ENCODE results near the gene TAL1.

The TAL1 gene

GRCh38 chr1:47191940-47192457 lies 40.0 kb downstream of the TAL1 start:
- DNase-seq (ENCODE audit: low spot score) = no peak

DNA sequence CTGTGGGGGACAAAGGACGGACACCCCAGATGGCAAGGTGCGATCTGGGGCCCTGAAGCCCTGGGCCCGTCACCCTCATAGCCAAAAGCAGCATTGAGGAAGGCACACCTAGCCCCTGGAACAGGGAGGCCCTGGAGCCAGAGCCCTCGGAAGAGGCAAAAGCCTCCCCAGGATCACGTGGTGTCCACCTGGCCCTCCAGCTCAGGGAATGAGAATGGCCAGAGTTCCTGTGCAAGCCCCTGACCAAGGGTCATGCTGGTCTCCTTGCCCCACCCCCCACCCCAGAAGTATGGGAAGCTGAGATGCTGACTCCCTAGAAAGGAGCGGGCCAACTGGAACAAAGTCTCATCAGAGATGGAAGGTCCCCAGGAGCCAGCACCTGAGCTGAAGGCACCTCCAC lies 41.2 kb downstream of the TAL1 start:
- H4K8ac ChIP-seq (ENCODE audit: low read depth, low read length) = no peak overlapping the region
- H2BK15ac ChIP-seq (ENCODE audit: low read length) = peak overlapping the region; percentile 20
- no peaks in the 10 kb centered on the region for H3K9me3 ChIP-seq (replicated peaks in 1 of 2; ENCODE audit: control insufficient read depth in 2 of 2, insufficient read depth in 1 of 2, low read depth in 1 of 2, low read length in 2 of 2)
- peaks cover 0 to 18% (median 0%) of the 10 kb centered on the region in 3 experiments for H3K27me3 ChIP-seq (ENCODE audit: control insufficient read depth in 3 of 3, insufficient read depth in 3 of 3, low read depth in 1 of 3, low read length in 3 of 3)
- H3K4me1 ChIP-seq (ENCODE audit: control insufficient read depth in 2 of 2, insufficient read depth in 1 of 2, low read depth in 1 of 2, low read length in 2 of 2) = peaks cover 6% of the 10 kb centered on the region in 2 donors
- no peak overlapping the region for H3K4me3 ChIP-seq (ENCODE audit: low read length in 2 of 2)
- H2BK5ac ChIP-seq (ENCODE audit: low read length) = no peak overlapping the region
- no peak overlapping the region for H2BK120ac ChIP-seq (ENCODE audit: low read depth, low read length)
- H3K27ac ChIP-seq (replicated peaks; ENCODE audit: low read length) = no peak overlapping the region
- H3K9ac ChIP-seq (ENCODE audit: low read depth, low read length, poor library complexity) = no peak overlapping the region
- H3K4me2 ChIP-seq (ENCODE audit: insufficient read depth, low read length, poor library complexity, severe bottlenecking) = no peak overlapping the region
- H2AK5ac ChIP-seq (ENCODE audit: low read depth, low read length) = peak overlapping the region; percentile 53
- peak overlapping the region; percentile 39 for H3K23ac ChIP-seq (ENCODE audit: low read depth, low read length, poor library complexity)
- H3K14ac ChIP-seq (ENCODE audit: low read length) = peak overlapping the region; percentile 40
- no peaks in the 10 kb centered on the region for H3K36me3 ChIP-seq (replicated peaks in 1 of 2; ENCODE audit: control insufficient read depth in 2 of 2, insufficient read depth in 2 of 2, low read length in 2 of 2)
- WGBS, 2 donors (ENCODE audit: extremely low coverage in 2 of 2, insufficient read length in 2 of 2, insufficient replicate concordance in 1 of 2) = no CpG with 5 or more reads among the region's 6 CpGs
- no peak overlapping the region for H2AFZ ChIP-seq (ENCODE audit: low read length)
- H3K18ac ChIP-seq (ENCODE audit: low read length) = no peak overlapping the region
- no peak overlapping the region for H3K4ac ChIP-seq (ENCODE audit: low read length)
- no peak overlapping the region for H4K91ac ChIP-seq (ENCODE audit: low read depth, low read length, poor library complexity)
- H2BK12ac ChIP-seq (ENCODE audit: low read length) = no peak overlapping the region
- H3K79me1 ChIP-seq (ENCODE audit: low read depth, low read length) = no peaks in the 10 kb centered on the region
- DNase-seq (ENCODE audit: low spot score) = no peak

More at GRCh38 chr1:47191940-47192457, 40.0 kb downstream of the TAL1 start:
- Histone ChIP-seq H2AFZ (ENCODE audit: low read length) (peak overlapping the region; percentile 80), H3K18ac (ENCODE audit: low read length) (no peak overlapping the region), H2BK5ac (ENCODE audit: low read length) (no peak overlapping the region), H3K4me2 (ENCODE audit: insufficient read depth, low read length, poor library complexity, severe bottlenecking) (no peak overlapping the region), H2BK15ac (ENCODE audit: low read length) (no peak overlapping the region), H2BK120ac (ENCODE audit: low read depth, low read length) (no peak overlapping the region), H3K4ac (ENCODE audit: low read length) (no peak overlapping the region), H3K4me1 (ENCODE audit: control insufficient read depth in 2 of 2, insufficient read depth in 1 of 2, low read depth in 1 of 2, low read length in 2 of 2) (peaks cover 6% of the 10 kb centered on the region in 2 donors), H2AK5ac (ENCODE audit: low read depth, low read length) (no peak overlapping the region), H4K8ac (ENCODE audit: low read depth, low read length) (no peak overlapping the region), H3K79me1 (ENCODE audit: low read depth, low read length) (no peaks in the 10 kb centered on the region), H3K4me3 (ENCODE audit: low read length in 2 of 2) (no peak overlapping the region), H3K9ac (ENCODE audit: low read depth, low read length, poor library complexity) (no peak overlapping the region), H2BK12ac (ENCODE audit: low read length) (no peak overlapping the region), H3K27me3 (ENCODE audit: control insufficient read depth in 3 of 3, insufficient read depth in 3 of 3, low read depth in 1 of 3, low read length in 3 of 3) (peaks cover 0 to 16% (median 0%) of the 10 kb centered on the region in 3 experiments), H3K36me3 (replicated peaks in 1 of 2; ENCODE audit: control insufficient read depth in 2 of 2, insufficient read depth in 2 of 2, low read length in 2 of 2) (no peaks in the 10 kb centered on the region), H4K91ac (ENCODE audit: low read depth, low read length, poor library complexity) (no peak overlapping the region), H3K14ac (ENCODE audit: low read length) (no peak overlapping the region), H3K9me3 (replicated peaks in 1 of 2; ENCODE audit: control insufficient read depth in 2 of 2, insufficient read depth in 1 of 2, low read depth in 1 of 2, low read length in 2 of 2) (no peaks in the 10 kb centered on the region), H3K23ac (ENCODE audit: low read depth, low read length, poor library complexity) (no peak overlapping the region), H3K27ac (replicated peaks; ENCODE audit: low read length) (no peak overlapping the region)
- no CpG with 5 or more reads among the region's 4 CpGs for WGBS, 2 donors (ENCODE audit: extremely low coverage in 2 of 2, insufficient read length in 2 of 2, insufficient replicate concordance in 1 of 2)

DNA sequence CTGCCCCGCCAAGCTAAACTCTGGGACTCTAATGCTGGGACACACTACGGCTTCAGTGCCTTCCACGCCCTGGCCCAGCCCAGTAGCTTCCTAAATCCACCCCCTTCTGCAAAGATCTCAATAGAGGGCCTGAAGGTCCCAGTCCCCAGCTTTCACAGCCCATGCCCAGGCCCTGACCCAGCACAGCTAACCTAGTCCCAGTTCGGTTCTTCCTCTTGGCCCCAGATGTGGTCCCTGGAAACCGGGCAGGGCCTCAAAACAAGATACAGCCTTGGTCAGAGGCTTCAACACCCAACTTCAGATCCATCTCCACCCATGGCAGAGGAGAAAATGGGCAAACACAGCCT lies 41.5 kb downstream of the TAL1 start:
- H3K4ac ChIP-seq (ENCODE audit: low read length) = no peak overlapping the region
- no CpG with 5 or more reads among the region's 5 CpGs for WGBS, 2 donors (ENCODE audit: extremely low coverage in 2 of 2, insufficient read length in 2 of 2, insufficient replicate concordance in 1 of 2)
- H3K9me3 ChIP-seq (replicated peaks in 1 of 2; ENCODE audit: control insufficient read depth in 2 of 2, insufficient read depth in 1 of 2, low read depth in 1 of 2, low read length in 2 of 2) = no peaks in the 10 kb centered on the region
- no peak overlapping the region for H4K8ac ChIP-seq (ENCODE audit: low read depth, low read length)
- no peak overlapping the region for H2BK12ac ChIP-seq (ENCODE audit: low read length)
- H3K27me3 ChIP-seq (ENCODE audit: control insufficient read depth in 3 of 3, insufficient read depth in 3 of 3, low read depth in 1 of 3, low read length in 3 of 3) = peaks cover 0 to 18% (median 0%) of the 10 kb centered on the region in 3 experiments
- peak overlapping the region; percentile 20 for H2BK15ac ChIP-seq (ENCODE audit: low read length)
- H3K27ac ChIP-seq (replicated peaks; ENCODE audit: low read length) = no peak overlapping the region
- no peak overlapping the region for H3K9ac ChIP-seq (ENCODE audit: low read depth, low read length, poor library complexity)
- H2BK5ac ChIP-seq (ENCODE audit: low read length) = no peak overlapping the region
- H3K79me1 ChIP-seq (ENCODE audit: low read depth, low read length) = no peaks in the 10 kb centered on the region
- H2AFZ ChIP-seq (ENCODE audit: low read length) = no peak overlapping the region
- H4K91ac ChIP-seq (ENCODE audit: low read depth, low read length, poor library complexity) = no peak overlapping the region
- H3K36me3 ChIP-seq (replicated peaks in 1 of 2; ENCODE audit: control insufficient read depth in 2 of 2, insufficient read depth in 2 of 2, low read length in 2 of 2) = no peaks in the 10 kb centered on the region
- no peak overlapping the region for H3K14ac ChIP-seq (ENCODE audit: low read length)
- no peak overlapping the region for H3K18ac ChIP-seq (ENCODE audit: low read length)
- DNase-seq (ENCODE audit: low spot score) = no peak
- peaks cover 6% of the 10 kb centered on the region in 2 donors for H3K4me1 ChIP-seq (ENCODE audit: control insufficient read depth in 2 of 2, insufficient read depth in 1 of 2, low read depth in 1 of 2, low read length in 2 of 2)
- H3K4me2 ChIP-seq (ENCODE audit: insufficient read depth, low read length, poor library complexity, severe bottlenecking) = no peak overlapping the region
- H3K4me3 ChIP-seq (ENCODE audit: low read length in 2 of 2) = no peak overlapping the region
- peak overlapping the region; percentile 53 for H2AK5ac ChIP-seq (ENCODE audit: low read depth, low read length)
- H3K23ac ChIP-seq (ENCODE audit: low read depth, low read length, poor library complexity) = peak overlapping the region; percentile 39
- H2BK120ac ChIP-seq (ENCODE audit: low read depth, low read length) = no peak overlapping the region

DNA sequence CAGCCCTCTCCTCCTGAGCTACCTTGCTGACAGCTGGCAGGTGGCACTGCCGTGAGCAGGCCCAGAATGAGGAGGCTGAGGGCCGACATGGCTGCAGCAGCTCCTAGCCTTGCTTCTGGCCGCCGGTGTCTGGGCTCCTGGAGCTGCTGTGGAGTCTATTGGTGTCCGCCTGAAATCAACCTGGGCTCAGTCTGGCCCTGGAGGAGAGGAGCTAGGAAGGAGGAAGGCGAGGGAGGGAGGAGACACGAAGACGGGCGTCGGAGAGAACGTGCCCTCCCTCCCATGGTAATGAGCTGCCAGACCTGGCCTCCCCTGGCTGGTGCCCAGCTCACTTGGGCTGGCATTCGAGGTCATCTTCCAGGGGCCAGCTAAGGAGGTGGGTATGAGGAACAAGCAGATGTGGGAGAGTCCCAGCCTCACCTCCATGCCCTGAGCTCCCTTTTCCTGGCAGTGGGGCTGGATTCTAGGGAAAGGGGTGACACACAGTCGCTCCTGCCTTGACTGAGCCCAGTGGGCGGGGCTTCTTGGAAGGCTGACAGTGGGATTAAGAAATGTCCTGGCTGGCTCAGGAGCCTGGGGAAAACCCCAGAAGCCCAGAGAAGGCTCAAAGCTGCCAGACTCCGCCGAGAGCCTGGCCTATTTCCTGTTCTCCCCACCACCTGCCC lies 42.0 kb downstream of the TAL1 start, which contains the start of gene PDZK1IP1:
Gene PDZK1IP1, minus strand, starts transcription at position 193 of the 665 bp plus-strand sequence. Its CDS starts 104 bp downstream, at position 89.
- Histone ChIP-seq H3K9ac (ENCODE audit: low read depth, low read length, poor library complexity) (no peak within 1 kb of the TSS), H2BK5ac (ENCODE audit: low read length) (no peak within 1 kb of the TSS), H3K4me1 (ENCODE audit: control insufficient read depth in 2 of 2, insufficient read depth in 1 of 2, low read depth in 1 of 2, low read length in 2 of 2) (peaks cover 6% of the 10 kb centered on the region in 2 donors), H3K4me3 (ENCODE audit: low read length in 2 of 2) (no peak within 1 kb of the TSS), H3K4me2 (ENCODE audit: insufficient read depth, low read length, poor library complexity, severe bottlenecking) (no peak within 1 kb of the TSS), H3K27me3 (ENCODE audit: control insufficient read depth in 3 of 3, insufficient read depth in 3 of 3, low read depth in 1 of 3, low read length in 3 of 3) (peaks cover 0 to 18% (median 0%) of the 10 kb centered on the region in 3 experiments), H3K27ac (replicated peaks; ENCODE audit: low read length) (no peak within 1 kb of the TSS), H2AFZ (ENCODE audit: low read length) (no peak within 1 kb of the TSS), H3K18ac (ENCODE audit: low read length) (peak within 1 kb of the TSS; percentile 23), H3K23ac (ENCODE audit: low read depth, low read length, poor library complexity) (peak within 1 kb of the TSS; percentile 39), H2AK5ac (ENCODE audit: low read depth, low read length) (peak within 1 kb of the TSS; percentile 53), H2BK12ac (ENCODE audit: low read length) (no peak within 1 kb of the TSS), H2BK120ac (ENCODE audit: low read depth, low read length) (no peak within 1 kb of the TSS), H3K4ac (ENCODE audit: low read length) (no peak within 1 kb of the TSS), H4K8ac (ENCODE audit: low read depth, low read length) (no peak within 1 kb of the TSS), H3K14ac (ENCODE audit: low read length) (peak within 1 kb of the TSS; percentile 40), H3K79me1 (ENCODE audit: low read depth, low read length) (no peaks in the 10 kb centered on the region), H4K91ac (ENCODE audit: low read depth, low read length, poor library complexity) (no peak within 1 kb of the TSS), H3K36me3 (replicated peaks in 1 of 2; ENCODE audit: control insufficient read depth in 2 of 2, insufficient read depth in 2 of 2, low read length in 2 of 2) (no peaks in the 10 kb centered on the region), H3K9me3 (replicated peaks in 1 of 2; ENCODE audit: control insufficient read depth in 2 of 2, insufficient read depth in 1 of 2, low read depth in 1 of 2, low read length in 2 of 2) (no peaks in the 10 kb centered on the region), H2BK15ac (ENCODE audit: low read length) (peak within 1 kb of the TSS; percentile 20)
- WGBS, 2 donors (ENCODE audit: extremely low coverage in 2 of 2, insufficient read length in 2 of 2, insufficient replicate concordance in 1 of 2) = no CpG with 5 or more reads among the region's 16 CpGs
- no peak for DNase-seq (ENCODE audit: low spot score)
